Psoas muscle (tissue), 8 donors: ENCODE measurements around the gene POC1A. TPM values are rescaled to one million over a fixed set of nuclear protein-coding genes. Genes with fewer than 3 reads are reported as not detected.

Experiments used
- ATAC-seq, 4 donors: fragments of 200-7000 bp; cut with Tn5 transposase; one replicate each; pipeline ENCODE4 v1.9.1; 2020; ENCODE audit warnings: moderate library complexity in 3 of 4, mild to moderate bottlenecking in 2 of 4
- DNase-seq, 2 donors: peaks; one replicate each; pipeline ENCODE4 v3.0.0-alpha.2; 2020
- H3K27ac ChIP-seq: fragments of 200-600 bp; one replicate; pipeline ENCODE4 v1.8.0; 2022
- H3K27me3 ChIP-seq, 3 donors: fragments of 200-600 bp in 1 of 3; one replicate each; pipeline versions ENCODE4 v1.6.1 to v1.8.0; 2013 to 2022; ENCODE audit warnings: low read length in 2 of 3, mild to moderate bottlenecking in 2 of 3, moderate library complexity in 1 of 3; ENCODE audit not compliant: insufficient read depth in 3 of 3
- H3K36me3 ChIP-seq, 2 donors: fragments of 200-600 bp in 1 of 2; one replicate each; pipeline versions ENCODE4 v1.6.1 to v1.8.0; 2013 to 2022; ENCODE audit warnings: low read depth in 1 of 2, mild to moderate bottlenecking in 1 of 2, moderate library complexity in 1 of 2; ENCODE audit not compliant: insufficient read depth in 1 of 2
- H3K4me1 ChIP-seq: fragments of 200-600 bp; one replicate; pipeline ENCODE4 v1.8.0; 2022
- H3K4me3 ChIP-seq: fragments of 200-600 bp; one replicate; pipeline ENCODE4 v1.8.0; 2022; ENCODE audit warnings: mild to moderate bottlenecking
- H3K9me3 ChIP-seq: fragments of 200-600 bp; one replicate; pipeline ENCODE4 v1.8.0; 2022
- CTCF ChIP-seq: fragments of 200-600 bp; IDR thresholded peaks from one replicate; pipeline ENCODE4 v1.8.0; 2022; ENCODE audit warnings: antibody characterized with exemption
- whole genome bisulfite sequencing, 3 donors: extraction: QIAGEN DNeasy Blood & Tissue Kit; methylation state at CpG; one replicate each; pipeline versions ENCODE4 v1.1.6 to v1.1.7; 2013; 5-methylcytosine and 5-hydroxymethylcytosine counted together
- intact Hi-C, 2 donors: fragments of 100-400 bp; cut with DNase I; formaldehyde crosslinking; loops; one replicate each; pipeline versions ENCODE4 v1.11.0 to v1.14.2; 2022
- polyA plus RNA-seq, 3 donors: library from polyadenylated mRNA; stranded (reverse); fragments of 200-250 nt; gene quantifications; one replicate each; pipeline ENCODE4 v1.2.3, GENCODE V29; 2013
- total RNA-seq, 4 donors: library from RNA; stranded (reverse); fragmentation: NEBNext Ultra II Directional in 2 of 4; extraction: Animal tissue kit (Norgen Biotek cat#: 25700) in 2 of 4; gene quantifications; one replicate each; pipeline versions ENCODE4 v1.2.1 to v1.2.4, GENCODE V29; 2021 to 2023
- donor health status: healthy with polysubstance abuse.
- donor health status: DM: no; HTN: no; CAD: no; lungs with moderate emphysema.
- donor health status: Bipolar disorder and iron deficiency.
- donor health status: healthy.
- donor health status: DM: yes; HTN: yes; CAD: no.
- donor health status: DM: no; HTN: no; CAD: no.
- donor health status: DM: no; HTN: no; CAD: no.
- donor health status: DM: yes; HTN: yes; CAD: no.

POC1A gene
- total and polyA plus RNA-seq, 7 donors: 0.87 to 3.2 (median 1.7) TPM

DNA sequence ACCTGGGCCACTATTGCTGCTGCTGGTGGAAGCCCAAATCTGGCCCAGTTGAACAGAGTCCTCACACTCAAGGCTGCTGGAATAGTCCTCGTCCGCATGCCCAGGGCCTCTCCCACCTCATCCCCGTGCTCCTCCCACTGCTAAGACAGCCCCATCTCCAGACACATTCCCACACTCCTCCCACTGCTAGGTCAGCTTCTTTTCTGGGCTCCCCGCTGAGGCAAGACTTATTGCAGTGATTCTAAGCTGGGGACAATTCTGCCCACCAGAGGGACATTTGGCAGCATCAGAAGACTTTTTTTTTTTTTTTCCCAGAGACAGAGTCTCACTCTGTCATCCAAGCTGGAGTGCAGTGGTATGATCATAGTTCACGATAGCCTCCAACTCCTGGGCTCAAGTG, 35.1 kb downstream of the POC1A start:
- no peak overlapping the region for H3K27ac ChIP-seq
- no peaks in the 10 kb centered on the region for H3K36me3 ChIP-seq
- no peaks in the 10 kb centered on the region for H3K4me1 ChIP-seq
- H3K9me3 ChIP-seq: no peaks in the 10 kb centered on the region
- no peak overlapping the region for H3K4me3 ChIP-seq
- intact Hi-C loops: no loop called here
- H3K27me3 ChIP-seq: no peaks in the 10 kb centered on the region
- 82 to 92% (median 84%) methylated on average over 5 of the region's 5 CpGs for WGBS, 3 donors
- DNase-seq (peak in 1 of 2 donors; percentile 27), ATAC-seq (no peak)
- no peak for TF ChIP-seq CTCF

- H3K9me3 ChIP-seq: no peaks in the 10 kb centered on the region
- intact Hi-C loops: no loop called here
- WGBS, 3 donors: 92 to 97% (median 93%) methylated on average over 5 of the region's 5 CpGs
- H3K27ac ChIP-seq: no peak overlapping the region
- DNase-seq (peak in 1 of 2 donors; percentile 16), ATAC-seq (no peak)
- no peaks in the 10 kb centered on the region for H3K27me3 ChIP-seq
- H3K36me3 ChIP-seq: no peaks in the 10 kb centered on the region
- no peaks in the 10 kb centered on the region for H3K4me1 ChIP-seq
- no peak overlapping the region for H3K4me3 ChIP-seq
- TF ChIP-seq CTCF: no peak
These were observed 35.9 kb downstream of the POC1A start for GRCh38 chr3:52118156-52118875.

DNA sequence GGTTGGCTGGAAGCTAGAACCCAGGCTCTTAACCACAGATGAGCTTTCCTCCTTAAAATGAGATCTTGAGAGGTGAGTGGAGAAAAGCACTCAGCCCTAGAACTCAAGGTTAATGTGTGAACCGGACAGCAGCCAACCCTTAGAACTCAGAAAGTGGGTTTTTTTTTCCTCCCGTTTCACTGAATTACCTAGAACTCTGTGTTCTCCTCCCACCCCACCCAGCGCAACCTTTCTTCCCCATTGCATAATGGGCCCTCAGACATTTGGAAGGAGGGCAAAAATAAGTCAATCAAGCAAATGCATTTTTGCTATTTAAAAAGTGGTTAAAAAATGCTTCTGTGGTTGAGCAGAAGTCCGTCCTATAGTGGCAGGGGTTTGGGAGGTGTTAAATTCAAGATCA, 36.7 kb downstream of the POC1A start:
- WGBS, 3 donors: 93 to 97% (median 95%) methylated on average over 4 of the region's 4 CpGs
- DNase-seq: no peak
- TF ChIP-seq CTCF: no peak

DNA sequence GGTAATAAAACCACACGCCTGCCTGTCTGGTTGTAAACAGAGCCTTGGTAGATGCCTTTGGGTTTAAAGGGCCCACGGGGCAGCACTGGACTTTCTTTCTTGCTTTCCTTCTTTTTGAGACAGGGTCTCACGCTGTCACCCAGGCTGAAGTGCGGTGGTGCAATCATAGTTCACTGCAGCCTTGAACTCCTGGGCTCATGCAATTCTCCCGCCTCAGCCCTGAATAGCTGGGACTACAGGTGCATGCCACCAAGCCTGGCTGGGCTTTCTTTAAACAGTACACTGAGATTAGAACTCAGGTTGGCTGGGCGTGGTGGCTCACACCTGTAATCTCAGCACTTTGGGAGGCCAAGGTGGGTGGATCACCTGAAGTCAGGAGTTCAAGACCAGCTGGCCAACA, 42.2 kb downstream of the POC1A start:
- no peaks in the 10 kb centered on the region for H3K9me3 ChIP-seq
- ATAC-seq (no peak), DNase-seq (peak in 1 of 2 donors; percentile 26)
- TF ChIP-seq CTCF: no peak
- no peak overlapping the region for H3K4me3 ChIP-seq
- WGBS, 3 donors: 93 to 95% (median 93%) methylated on average over 6 of the region's 6 CpGs
- H3K27me3 ChIP-seq: no peaks in the 10 kb centered on the region
- H3K36me3 ChIP-seq: no peaks in the 10 kb centered on the region
- H3K4me1 ChIP-seq: peaks cover 9% of the 10 kb centered on the region
- intact Hi-C loops: no loop called here
- H3K27ac ChIP-seq: no peak overlapping the region

More for the DNA sequence above, 36.7 kb downstream of the POC1A start:
- no peaks in the 10 kb centered on the region for H3K27me3 ChIP-seq
- no peak overlapping the region for H3K27ac ChIP-seq
- H3K9me3 ChIP-seq: no peaks in the 10 kb centered on the region
- H3K36me3 ChIP-seq: no peaks in the 10 kb centered on the region
- intact Hi-C loops: loop anchor here in 1 of 2 donors (2.0 kb wide), 1 partner anchor 37 kb away; no protein-coding TSS in a partner anchor
- no peak for ATAC-seq
- no peaks in the 10 kb centered on the region for H3K4me1 ChIP-seq
- H3K4me3 ChIP-seq: no peak overlapping the region

DNA sequence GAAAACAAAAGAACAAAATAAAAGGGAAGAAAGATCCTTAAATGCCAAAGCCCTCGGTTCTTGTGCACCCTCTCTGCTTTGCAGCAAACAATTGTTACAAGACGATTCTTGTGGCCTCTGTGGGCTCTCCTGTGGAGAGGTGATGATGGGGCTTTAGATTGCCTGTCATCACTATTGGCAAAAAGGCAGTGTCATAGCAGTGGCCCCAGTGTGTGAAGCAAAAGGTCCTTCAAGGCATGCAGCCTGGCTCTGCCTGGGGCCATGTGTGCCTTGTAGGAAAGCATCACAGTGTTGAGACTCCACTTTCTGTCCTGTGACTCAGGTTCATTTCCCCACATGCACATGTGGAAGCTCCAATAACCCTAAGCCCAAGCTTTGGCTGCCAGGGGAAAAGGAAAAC, 43.7 kb downstream of the POC1A start:
- 85 to 88% (median 86%) methylated on average over 2 of the region's 2 CpGs for WGBS, 3 donors
- H3K4me1 ChIP-seq: peaks cover 9% of the 10 kb centered on the region
- intact Hi-C loops: no loop called here
- peak overlapping the region; percentile 30 for H3K27ac ChIP-seq
- H3K9me3 ChIP-seq: no peaks in the 10 kb centered on the region
- no peak for TF ChIP-seq CTCF
- no peaks in the 10 kb centered on the region for H3K36me3 ChIP-seq
- no peaks in the 10 kb centered on the region for H3K27me3 ChIP-seq
- no peak overlapping the region for H3K4me3 ChIP-seq
- DNase-seq (peak in 1 of 2 donors; percentile 26), ATAC-seq (no peak)
